Fibroblast of skin of left quadriceps (primary cell): Measurements from ENCODE around the gene HSD17B7.
"Not testable (repeated sequence)": the region's sequence is repeated elsewhere in the genome, so short reads cannot be mapped to it uniquely, and the experiment has no call there.

Experiments
- DNase-seq, 2 experiments: peaks; one replicate each; pipeline ENCODE4 v3.0.0-alpha.2; 2013; ENCODE audit warnings: low read depth in 2 of 2

Gene HSD17B7

GRCh38 chr1:162807503-162807902 lies 17.0 kb downstream of the HSD17B7 start:
- not testable (repeated sequence) for DNase-seq

DNA sequence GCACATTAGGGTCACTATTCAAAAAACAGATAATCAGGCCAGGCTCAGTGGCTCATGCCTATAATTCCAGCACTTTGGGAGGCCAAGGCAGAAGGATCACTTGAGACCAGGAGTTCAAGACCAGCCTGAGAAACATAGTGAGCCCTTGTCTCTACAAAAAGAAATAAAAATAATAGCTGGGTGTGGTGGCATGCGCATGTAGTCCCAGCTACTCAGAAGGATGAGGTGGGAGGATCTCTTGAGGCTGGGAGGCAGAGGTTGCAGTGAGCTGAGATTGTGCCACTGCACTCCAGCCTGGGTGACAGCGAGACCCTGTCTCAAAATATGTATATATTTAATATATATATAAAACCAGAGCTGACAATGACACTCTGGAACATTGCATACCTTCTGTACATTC lies 21.9 kb downstream of the HSD17B7 start:
- DNase-seq, result not testable (repeated sequence)

GRCh38 chr1:162818136-162818535 lies 27.6 kb downstream of the HSD17B7 start:
- DNase-seq, result not testable (repeated sequence)

DNA sequence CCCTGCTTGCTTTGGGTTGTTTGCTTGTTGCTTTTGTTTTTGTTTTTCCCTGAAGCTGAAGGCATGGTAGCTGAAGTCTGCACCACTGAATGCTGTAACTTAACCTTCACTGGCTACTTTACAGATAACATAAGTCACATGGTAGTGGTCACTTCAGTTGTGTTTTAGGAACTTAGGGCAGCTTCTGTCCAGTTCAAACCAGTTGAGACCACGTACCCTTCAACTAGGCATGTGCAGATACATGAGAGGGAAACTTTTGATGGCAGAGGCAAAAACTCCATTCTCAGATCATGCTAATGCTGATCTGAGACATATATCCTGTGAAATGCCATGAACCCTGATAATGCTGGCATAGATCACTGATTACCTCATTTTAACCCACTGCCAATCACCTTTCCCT lies 28.2 kb downstream of the HSD17B7 start:
- DNase-seq, result not testable (repeated sequence)

- no peak for DNase-seq
Observed at GRCh38 chr1:162822391-162823200, 32.1 kb downstream of the HSD17B7 start.

GRCh38 chr1:162823231-162823630 lies 32.7 kb downstream of the HSD17B7 start:
- DNase-seq, result no peak

- no peak for DNase-seq
Observed at GRCh38 chr1:162823771-162824525, 33.4 kb downstream of the HSD17B7 start.

- DNase-seq, result no peak
Observed at GRCh38 chr1:162829268-162829667, 38.8 kb downstream of the HSD17B7 start.

DNA sequence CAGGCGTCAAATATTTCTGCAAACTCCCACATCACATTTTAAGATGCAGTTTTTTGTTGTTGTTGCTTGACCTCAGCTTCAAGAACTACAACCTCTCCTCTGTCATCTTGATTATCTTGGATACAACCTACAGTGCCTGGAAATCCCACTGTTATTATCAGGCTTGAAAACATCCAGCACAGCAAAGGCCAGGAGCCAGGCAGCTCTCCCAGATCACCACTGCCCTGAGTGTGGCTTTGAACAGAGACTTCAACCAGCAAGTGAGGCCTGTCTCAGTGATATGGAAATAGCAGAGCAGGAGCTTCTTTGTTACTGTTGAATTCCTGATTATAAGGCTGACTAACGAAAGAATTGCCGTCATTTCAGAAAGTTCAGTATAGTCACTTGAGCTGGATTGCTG lies 42.0 kb downstream of the HSD17B7 start:
- DNase-seq, result no peak

GRCh38 chr1:162835157-162835899 lies 44.8 kb downstream of the HSD17B7 start:
- no peak for DNase-seq

DNA sequence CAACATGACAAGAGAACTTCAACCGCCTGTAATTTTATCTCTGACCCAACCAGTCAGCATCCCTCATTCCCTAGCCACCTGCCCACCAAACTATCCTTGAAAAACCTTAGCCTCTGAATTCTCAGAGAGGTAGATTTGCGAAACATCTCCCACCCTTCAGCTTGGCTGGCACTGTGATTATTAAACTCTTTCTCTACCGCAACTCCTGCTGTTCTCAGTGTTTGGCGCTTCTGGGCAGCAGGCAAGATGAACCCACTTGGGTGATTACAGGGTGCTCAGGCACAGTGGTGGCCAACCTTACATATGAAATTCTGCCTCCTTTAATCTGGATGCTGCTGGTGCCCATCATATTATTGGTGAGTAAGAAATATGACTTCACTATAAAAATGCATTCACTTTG lies 48.4 kb downstream of the HSD17B7 start:
- DNase-seq, result no peak

DNA sequence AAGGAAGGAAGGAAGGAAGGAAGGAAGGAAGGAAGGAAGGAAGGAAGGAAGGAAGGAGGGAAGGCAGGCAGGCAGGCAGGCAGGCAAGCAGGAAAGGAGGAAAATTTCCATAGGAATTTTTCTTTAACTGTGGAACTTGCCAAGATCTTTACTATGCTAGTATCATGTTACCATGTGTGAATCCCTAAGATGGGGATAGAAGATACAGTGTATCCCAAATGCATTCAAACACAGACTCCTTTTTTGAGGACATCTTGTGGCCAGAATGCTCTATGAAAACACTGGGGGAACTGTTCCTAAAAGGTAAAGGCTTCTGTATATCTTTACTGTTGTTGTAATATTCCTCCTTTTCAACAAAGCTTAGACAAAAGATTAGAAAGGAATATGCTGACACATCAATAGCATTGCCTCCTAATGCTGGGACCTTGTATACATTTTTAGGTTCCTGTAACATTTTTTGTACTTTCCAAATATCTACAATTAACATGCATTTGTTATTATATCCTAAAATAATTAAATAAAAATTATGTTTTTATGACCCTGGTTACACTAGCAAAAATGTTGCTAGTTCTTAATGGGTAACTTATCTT lies 49.8 kb downstream of the HSD17B7 start:
- no peak for DNase-seq

GRCh38 chr1:162844153-162844552 lies 53.7 kb downstream of the HSD17B7 start:
- no peak for DNase-seq

DNA sequence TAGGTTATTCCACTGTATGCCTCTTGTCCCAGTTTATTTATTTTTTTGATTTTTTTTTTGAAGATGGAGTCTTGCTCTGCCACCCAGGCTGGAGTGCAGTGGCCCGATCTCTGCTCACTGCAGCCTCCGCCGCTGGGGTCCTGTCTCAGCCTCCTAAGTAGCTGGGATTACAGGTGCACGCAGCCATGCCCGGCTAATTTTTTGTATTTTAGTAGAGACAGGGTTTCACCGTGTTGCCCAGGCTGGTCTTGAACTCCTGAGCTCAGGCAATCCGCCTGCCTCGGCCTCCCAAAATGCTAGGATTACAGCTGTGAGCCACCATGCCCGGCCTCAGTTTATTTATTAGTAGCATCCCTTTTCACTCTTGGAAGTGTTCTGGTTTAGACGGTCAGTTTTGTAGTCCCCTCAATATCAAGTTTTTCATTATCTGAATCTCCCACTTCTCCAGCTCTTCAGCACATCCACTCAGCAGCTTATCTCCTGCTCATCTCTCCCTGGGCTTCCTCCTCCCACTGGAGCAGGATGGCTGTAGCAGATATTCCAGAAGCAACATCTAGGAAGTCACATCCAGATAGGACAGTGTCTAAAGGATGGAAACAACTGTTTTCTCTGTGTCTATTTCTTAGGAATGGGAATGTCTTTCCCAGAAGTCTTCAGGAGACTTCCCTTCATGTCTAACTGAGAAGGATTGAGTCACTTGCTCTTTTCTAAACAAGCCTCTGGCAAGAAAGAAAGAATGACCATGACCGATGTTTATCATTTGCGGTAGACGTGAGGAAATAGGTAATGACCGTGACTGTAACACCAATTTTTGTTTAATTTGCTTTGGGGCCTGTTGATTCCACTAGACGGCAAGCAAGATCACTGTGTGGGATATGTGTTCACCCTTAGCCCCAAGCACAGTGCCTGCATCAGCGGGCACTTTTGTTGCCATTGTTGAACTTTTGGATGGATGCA lies 56.0 kb downstream of the HSD17B7 start:
- DNase-seq, result no peak

DNA sequence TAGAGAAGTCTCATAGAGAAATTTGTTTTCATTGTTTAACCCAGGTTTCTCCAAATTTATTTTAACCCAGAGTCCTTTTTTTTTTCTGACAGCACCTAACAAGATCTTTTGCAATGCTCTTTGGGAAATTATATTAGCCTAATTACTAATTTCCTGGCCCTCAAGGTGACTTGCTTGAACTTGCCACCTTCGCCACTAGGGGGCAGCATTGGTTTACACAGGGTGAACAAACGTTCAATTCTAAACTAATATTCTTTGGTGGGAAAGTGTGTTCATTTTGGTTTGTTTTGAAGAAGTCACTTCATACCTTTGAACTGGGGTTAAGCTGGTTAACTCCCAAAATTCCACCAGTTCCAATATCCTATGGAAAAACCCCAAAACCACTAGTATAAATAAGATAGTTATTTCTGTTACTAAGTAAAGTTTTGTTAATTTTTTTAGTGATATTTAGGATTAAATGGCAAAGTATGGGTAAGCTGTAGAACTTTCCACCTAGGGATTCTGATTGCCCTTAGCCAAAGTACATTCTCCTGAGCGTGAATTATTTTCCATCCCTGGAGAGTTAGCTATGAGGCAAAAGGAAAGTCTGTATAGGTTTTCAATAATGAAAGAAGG lies 57.4 kb downstream of the HSD17B7 start:
- peak; percentile 39 to 45 for DNase-seq

DNA sequence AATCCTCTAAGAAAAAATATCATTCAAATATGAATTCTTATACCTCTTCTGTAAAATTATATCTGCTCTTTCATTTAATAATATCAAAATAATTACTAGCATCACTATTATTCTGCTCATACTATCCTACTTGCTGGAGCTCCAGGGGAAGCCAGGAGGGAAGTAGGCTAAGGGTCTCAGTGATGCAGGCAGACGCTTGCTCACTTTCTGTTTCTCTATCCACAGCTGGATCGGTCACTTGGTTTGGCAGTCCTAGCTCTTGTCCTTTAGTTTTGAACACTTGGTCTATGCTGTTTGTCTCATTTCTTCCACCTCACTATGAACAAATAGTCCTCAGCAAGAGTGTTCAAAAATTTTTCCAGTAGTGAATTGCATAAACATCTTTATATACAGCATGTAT lies 59.2 kb downstream of the HSD17B7 start:
- no peak for DNase-seq

- DNase-seq, result no peak
Observed at GRCh38 chr1:162851341-162851740, 60.8 kb downstream of the HSD17B7 start.

- DNase-seq, result peak; percentile 39 to 53
Observed at GRCh38 chr1:162854245-162854882, 63.9 kb downstream of the HSD17B7 start.

DNA sequence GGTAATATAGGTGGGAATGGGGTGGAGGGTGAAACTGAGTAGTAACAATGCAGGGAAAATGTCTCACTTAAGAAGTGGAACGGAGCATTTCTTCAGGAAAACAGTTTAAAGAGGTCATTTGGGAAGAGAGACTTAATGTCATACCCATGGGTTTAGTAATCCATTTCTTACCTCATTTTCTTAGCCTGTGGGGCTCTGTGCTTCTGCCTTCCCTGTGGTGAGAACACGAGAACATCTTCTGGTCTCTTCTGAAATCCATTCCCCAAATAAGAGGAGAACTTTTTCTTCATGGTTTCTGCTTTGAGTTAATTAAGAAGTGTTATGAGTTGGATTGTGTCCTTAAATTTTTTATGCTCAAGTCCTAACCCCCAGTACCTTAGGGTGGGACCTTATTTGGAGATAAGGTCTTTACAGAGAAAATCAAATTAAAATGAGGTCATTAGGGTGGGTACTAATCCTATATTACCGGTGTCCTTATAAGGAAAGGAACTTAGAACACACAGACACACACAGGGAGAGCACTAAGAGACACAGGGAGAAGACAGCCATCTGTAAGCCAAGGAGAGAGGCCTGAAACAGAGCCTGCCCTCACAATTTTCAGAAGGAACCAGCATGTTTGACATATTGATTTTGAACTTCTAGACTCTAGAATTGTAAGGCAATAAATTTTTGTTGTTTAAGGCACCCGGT lies 65.1 kb downstream of the HSD17B7 start:
- DNase-seq, result no peak
